Activated effector memory CD4-positive, alpha-beta T cell treated with anti-CD3 and anti-CD28 coated beads, Interleukin-2, amount 50 U/mL, for 16 hours (primary cell): ENCODE measurements around the gene FSD2.
"Not testable (repeated sequence)": the region's sequence is repeated elsewhere in the genome, so short reads cannot be mapped to it uniquely, and the experiment has no call there.

Experiments
- DNase-seq: peaks from one replicate; pipeline ENCODE4 v3.0.0-alpha.2; 2020

Gene FSD2

DNA sequence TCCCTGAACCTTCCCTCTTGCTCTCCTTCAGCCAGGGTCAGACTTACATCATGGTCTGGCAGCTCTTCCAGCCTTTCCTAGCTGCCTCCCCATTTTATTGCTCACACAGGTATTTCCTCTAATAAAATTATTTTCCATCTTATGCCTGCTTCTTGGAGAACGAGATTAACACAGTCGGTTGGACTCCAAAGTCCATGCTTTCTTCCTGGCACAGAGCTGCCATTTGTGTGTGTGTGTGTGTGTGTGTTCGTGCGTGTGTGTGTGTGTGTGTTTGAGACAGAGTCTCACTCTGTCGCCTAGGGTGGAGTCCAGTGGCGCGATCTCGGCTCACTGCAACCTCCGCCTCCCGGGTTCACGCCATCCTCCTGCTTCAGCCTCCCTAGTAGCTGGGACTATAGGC lies 15.5 kb downstream of the FSD2 start:
- DNase-seq, result no peak

DNA sequence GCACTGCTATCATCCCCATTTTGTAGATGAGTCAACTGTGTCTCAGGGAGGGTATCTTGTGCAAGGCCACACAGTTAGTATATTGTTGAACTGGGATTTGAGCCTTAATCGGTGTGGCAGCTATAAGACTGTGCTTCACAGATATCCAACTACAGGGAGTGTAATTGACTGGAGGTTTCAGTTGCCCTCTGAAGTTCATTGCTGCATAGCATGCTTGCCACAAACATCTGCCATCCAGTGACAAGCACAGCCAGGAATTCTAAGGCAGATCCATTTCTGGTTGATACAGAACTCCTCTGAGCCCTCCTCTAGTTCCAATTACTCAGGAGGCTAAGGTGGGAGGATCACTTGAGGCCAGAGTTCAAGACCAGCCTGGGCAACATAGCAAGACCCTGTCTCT lies 16.4 kb downstream of the FSD2 start:
- DNase-seq, result no peak

DNA sequence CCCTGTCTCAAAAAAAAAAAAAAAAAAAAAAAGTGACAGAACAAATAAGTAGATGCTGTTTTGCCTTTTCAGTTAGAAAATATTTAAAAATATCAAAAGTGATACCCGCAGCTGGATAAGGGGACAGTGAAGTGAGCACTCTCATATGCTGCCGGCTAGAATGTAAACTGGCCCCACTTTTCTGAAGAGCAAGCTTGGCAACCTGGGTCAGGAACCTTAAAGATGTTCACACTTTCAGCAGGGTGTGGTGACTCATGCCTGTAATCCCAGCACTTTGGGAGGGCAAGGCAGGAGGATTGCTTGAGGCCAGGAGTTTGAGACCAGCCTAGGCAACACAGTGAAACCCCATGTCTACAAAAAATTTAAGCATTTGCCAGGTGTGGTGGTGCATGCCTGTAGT lies 17.4 kb downstream of the FSD2 start:
- no peak for DNase-seq

DNA sequence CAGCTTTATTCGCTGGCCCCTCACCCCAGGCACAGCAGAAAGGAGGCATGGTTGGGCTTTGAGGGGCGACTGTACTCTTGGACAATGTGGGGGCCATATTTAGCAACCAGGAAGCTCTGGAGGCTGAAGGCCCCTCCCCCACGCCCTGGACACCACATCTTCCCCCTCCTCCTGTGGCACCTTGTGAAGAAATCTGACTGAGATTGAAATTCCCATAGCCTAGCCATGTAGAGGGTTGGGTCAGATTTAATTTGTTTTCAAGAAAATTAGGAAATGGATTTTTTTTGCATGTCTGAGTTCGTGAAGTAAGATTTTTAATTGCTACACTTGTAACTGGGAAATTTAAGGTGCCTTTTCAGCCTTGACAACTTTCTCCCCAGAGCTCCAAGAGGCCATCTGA lies 24.5 kb downstream of the FSD2 start:
- DNase-seq, result no peak

DNA sequence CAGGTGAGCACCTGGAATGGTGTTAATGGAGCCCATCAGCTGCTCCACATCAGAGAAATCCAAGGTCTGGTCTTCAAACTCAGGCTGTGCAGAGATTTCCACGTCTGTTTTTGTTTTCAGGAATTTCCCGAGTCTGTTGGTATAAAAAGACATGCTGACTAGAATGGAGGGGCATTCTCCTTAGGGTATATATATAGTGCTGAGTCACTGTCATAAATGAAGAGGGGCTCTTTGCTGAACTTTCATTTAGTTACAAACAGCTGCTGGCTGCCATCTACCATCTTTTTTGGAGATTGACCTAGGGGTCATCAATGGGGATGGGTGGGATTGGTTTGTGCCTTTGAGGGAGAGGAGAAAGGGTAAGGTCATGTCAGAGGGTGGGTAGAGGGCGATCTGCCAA lies 27.1 kb downstream of the FSD2 start:
- DNase-seq, result no peak

DNA sequence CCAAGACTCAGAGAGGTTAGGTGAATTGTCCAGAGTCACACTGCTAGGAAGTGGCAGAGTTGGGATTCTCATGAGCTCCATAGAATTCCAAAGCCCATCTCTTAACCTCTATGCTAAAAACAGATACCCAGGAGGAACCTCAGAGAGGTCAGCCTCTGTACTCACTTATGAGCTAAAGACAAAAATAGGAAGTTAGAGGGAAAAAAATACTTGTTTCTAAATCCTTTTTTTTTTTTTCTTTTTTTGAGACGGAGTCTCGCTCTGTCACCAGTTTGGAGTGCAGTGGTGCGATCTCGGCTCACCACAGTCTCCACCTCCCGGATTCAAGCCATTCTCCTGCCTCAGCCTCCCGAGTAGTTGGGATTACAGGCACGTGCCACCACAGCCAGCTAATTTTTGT lies 31.4 kb downstream of the FSD2 start:
- no peak for DNase-seq

DNA sequence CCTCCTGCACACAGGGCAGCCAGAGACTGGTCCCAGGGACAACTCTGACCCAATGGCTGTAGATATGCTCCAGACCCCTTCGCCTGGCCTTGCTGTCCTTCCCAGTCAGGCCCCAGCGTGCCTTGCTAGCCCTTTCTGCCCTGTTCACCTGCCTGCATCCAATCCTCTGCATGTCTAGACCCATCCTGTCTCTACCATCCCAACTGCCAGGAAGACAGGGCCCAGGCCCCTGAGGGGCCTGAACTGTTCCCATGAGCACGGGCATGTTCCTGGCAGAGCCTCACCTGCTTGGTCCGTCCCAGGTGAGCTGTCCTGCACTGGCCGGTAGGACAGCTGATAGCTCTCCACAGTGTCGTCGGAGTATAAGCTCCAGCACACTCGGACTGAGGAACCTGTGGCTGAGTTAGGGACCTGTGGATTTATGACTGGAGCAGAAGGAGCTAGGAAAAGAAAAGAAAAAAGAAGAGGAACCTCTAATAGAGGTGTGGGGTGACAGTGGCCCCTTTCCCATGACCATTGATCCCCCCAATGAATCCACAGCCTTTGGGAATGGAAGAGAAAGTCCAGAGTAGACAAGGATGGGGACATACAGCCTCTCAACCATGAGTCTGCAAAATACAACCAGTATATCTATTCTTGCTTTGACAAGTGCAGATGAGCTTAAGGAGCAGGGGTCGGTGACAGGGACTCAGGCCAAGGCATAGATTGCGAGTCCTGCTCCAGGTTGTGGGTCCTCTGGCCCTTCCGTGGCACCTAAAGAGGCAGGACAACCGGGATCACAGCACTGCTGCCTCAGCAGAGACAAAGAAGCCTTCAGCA lies 33.9 kb downstream of the FSD2 start:
- DNase-seq, result no peak

DNA sequence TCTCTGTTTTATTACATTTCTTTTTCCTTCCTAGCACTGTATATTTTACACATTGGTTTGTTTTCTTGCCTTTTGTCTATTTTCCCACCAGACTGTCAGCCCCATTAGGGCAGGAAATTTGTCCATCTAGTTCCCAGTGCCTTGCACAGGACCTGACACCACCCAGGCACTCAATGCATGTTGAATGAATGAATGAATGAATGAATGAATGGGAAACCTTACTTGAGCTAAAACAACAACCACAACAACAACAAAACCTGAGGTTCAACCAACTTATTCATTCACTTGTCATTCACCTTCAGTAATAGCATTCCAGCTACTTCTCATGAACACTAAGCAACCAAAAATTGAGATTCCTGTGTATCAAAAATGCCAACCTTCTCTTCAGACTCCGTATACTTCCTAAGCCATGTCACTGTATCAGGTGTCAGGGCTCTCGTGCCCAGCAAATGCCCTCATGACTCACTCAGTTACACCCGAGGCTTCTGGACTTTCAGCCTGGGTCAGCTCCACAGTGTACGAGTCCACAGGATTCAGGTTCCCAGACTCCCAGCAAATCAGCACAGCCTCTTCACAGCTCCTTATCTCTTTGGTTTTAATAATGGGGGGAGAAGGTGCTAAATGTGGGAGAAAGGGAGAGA lies 37.3 kb downstream of the FSD2 start:
- DNase-seq, result no peak

DNA sequence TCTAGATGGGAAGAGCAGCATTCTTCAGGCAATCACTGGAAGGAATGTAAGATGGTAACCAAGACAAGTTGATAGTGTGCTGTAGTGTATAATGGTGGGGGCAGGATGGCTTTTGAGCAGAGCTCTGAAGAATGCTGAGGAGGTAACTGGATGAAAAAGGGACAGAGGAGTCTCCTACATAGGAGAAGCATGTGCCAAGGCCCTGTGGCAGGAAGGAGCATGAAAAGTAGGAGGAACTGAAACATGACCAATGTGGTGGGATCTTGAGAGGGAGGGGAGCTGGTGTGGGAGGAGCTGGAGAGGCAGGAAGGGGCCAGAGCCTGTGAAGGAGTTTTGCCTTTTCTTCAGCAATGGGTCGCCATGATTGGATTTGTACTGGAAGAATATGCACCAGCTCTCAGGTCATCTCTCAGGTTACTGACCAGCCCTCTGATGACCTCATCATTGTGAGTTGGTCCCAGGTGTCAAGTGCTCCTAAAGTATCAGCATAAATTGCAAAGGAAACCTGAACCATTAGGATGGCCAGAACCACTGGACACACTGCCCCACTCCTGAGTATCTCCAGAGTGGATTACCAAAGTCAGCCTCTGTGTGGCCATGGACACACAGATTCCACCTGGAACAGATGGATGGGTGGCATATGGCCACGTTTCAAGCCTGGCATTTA lies 38.6 kb downstream of the FSD2 start:
- no peak for DNase-seq

DNA sequence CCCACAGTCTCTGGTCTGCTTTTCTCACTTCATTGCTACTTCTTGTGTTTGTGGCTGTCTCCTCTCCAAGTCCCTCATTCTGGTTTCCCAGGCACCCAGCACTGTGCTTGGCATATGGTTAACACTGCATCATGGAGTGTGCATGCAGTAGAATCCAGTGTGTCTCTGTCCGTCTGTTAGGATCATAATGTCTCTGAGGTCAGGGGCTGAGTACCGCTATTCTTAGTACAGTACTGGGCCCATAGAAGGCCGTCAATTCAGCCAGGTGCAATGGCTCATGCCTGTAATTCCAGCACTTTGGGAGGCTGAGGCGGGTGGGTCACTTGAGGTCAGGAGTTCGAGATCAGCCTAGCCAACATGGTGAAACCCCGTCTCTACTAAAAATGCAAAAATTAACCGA lies 39.7 kb downstream of the FSD2 start:
- DNase-seq, result not testable (repeated sequence)

DNA sequence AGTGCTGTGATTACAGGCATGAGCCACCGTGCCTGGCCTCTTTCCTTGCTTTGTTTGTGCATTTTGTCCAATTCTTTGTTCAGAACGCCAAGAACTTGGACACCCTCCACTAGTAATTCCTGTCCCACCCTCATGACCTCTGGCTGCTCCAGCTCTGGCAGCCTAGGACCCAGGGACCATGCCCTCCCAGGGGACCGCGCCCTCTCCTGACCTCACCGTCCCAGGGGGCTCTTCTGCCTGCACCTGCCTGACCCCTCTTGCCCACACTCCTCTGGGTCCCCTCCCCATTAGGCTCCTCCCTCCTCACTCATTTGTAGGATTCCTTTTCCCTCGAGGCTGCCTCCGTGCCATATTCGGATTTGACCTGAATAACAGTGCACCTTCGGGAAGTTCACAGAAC lies 41.1 kb downstream of the FSD2 start:
- no peak for DNase-seq

DNA sequence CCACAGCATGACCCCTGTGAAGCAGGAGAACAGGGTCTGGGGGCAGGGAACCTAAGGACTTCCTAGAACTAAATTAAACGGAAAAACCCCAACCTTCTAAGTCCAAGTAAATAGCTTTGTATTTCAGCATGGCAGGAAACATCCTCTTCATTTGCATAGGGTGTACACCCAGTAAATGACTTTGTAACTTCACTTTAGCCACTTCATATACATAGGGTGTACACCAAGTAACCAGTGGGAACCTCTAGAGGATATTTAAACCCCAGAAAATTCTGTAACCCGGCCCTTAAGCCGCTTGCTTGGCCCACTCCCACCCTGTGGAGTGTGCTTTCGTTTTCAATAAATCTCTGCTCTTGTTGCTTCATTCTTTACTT lies 41.8 kb downstream of the FSD2 start:
- DNase-seq, result no peak

DNA sequence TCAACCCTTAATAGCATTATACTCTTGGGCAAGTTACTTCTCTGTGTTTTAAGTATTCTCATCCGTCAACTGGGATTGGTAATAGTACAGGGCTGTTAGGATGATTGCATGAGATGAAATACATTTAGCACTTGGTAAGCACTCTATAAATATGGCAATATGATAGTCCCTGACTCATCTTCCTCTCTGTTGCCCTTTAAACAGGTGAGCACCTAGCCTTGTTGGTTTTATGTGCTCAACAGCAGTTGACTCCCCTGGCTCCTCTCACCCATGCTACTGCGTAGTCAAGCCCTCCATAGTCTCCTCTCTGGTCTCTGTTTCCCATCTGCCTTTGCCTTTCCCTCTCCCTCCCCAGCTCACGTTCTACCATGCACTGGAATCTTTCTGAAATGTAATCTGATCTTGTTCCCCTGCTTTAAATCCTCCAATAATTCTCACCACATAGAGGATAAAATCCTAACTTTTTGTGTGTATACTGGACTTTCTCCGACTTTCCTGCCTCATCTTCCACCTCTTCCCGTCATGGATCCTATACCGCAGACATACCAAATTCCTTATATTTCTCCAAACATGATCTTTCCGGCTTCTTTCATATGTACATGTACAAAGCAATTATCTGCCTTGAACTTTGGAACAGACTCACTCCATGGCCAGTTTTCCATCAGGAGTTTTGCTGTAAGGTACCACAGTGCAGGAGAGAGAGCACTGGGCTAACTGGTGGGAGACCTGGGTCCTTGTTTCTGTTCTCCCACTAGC lies 42.3 kb downstream of the FSD2 start:
- no peak for DNase-seq

DNA sequence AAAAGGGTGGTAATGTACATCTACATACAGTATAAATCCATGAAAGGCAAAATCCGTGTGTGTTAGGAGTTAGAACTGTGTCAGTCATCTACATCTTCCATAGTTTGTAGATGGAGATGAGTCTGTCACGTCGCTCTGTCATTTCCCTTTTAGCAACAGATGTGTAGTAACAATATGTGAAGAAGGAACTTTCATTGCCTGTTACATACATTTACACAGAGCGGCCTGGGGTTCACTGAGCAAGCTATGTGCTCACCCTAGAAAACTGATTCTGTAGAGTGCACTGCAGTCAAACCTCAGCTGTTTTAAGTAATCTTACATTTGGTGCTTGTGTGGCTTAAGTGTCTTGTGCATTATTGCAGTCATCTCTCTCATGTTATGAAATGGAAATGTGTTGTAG lies 54.6 kb downstream of the FSD2 start:
- no peak for DNase-seq

DNA sequence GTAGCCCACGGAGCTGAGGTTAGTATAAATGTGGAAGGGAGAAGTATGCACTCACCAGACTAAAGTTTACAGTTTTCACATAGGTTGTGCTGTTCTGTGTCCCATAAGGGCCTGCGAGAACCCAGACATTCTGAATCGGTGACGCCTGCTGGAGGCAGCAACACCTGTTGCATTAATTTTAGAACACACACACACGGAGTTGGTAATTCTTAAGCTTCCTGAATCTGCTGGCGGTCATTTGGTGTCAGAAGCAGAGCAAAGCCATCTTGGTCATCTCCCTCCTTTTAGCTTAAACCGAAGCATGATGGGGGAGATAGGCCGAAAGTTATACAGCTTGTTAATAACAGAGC lies 55.1 kb downstream of the FSD2 start:
- no peak for DNase-seq

DNA sequence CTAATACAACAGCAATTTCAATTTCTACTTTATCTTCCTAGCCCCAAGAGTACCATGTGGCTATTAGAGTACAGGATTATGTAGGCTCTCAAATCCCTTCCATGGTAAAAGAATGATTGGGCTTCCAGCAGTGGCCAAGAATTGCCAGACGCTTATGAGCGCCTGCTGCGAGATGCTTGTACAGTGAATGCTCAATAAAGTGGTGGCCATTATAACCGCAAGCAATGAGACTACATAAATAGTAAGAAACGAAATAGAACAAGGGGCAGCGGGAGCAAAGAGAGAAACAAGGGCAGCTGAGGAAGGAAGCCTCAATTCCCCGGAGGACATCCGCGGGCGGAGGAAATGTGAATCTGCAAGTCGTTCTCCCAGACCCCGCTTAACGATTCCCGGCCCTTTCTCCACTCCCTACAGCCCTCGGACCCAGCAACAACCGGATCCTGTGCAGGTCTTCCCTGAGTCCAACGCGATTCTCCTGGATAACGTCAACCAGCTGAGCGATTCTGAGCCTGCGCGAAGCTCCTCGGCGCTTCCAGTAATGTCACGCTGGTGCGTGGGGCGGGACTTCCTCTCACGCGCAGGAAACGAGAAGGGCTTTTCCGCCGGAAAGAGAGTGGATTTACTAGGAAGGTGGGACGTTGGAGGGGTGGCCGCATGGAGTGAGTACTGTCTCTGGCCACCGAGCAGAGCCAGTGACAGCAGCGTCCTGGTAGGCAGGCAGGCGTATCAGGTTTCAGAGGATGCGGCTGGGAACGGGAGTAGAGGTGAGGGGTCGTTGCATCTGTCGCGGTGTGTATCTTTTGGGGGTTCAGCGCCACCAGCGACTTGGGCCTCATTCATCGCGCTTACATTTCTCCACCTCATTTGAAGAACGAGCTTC lies 55.7 kb downstream of the FSD2 start:
- DNase-seq, result peak; percentile 95

DNA sequence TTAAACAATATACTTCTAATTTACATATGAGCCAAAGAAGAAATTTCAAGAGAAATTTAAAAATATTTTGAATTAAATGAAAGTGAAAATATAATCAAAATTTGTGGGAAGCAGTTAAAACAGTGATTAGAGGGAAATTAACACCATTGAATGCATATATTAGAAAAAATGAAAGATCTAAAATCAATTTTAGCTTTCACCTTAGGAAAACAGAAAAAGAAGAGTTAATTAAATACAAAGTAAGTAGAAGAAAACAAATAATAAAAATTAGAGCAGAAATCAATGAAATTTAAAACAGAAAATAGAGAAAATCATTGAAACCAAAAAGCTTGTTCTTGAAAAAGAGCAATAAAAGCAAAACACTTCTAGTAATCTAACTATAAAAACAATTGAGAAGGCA lies 57.6 kb downstream of the FSD2 start:
- no peak for DNase-seq

DNA sequence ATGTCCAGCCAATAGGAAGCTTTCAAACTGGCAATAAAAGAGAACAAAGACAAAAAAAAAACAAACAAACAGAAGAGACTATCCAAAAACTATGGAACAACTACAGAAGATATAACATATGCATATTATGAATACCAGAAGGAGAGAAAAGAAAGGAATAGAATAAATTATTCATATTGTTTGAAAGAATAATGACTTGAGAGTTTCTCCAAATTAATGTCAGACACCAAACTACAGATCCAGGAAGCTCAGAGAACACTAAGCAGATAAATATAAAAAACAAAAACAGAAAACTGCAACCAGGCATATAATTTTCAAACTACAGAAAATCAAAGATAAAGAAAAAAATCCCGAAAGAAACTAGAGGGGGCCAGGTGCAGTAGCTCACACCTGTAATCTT lies 62.1 kb downstream of the FSD2 start:
- no peak for DNase-seq

DNA sequence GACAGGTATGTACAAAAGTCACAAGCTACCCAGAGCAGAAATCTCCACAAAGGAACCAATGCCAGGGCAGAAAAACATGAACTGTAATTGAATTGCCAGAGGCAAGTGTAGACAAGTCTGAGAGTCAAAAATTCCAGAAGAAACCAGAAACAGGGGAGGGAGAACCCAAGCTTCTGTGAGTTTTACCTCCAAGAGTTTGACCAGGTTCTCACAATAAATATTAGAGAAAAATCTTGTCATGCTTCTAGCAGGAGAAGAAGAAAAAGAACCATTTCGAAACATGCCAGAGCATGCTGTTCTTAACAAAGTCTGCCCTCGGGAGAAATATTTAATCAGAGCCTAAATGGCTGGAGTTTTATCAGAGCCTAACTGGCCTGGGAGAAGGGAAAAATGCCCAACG lies 63.7 kb downstream of the FSD2 start:
- DNase-seq, result no peak

DNA sequence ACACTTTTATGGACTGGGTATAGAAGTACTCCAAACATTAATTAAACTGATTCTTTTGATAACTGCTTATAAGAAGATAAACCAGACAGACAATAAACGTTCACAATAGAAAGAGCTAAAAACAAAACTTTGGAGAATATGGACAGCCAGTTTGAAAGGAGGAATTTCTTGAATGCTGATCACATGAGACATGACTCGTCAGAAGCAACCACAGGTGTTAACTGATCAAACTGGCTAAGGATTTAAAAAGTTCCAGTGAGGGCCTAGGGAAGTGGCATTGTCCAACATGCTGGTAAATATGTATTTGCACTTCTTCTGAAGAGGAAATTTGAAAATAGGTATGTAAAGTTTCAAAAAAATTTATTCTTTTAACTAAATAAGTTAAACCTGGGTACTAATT lies 66.8 kb downstream of the FSD2 start:
- DNase-seq, result no peak

DNA sequence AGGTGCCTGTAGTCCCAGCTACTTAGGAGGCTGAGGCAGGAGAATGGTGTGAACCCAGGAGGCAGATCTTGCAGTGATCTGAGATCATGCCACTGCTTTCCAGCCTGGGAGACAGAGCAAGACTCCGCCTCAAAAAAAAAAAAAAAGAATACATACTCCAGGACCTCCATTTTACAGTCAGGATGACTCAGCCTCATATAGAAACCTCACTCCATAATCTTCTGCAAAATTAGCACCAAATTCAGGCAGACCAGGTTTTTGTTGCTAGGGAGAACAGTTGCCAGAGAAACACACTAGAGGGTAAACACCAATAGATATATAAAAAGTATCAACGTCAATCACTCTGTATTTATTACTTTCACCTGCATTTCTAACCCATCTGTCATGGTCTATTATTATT lies 67.9 kb downstream of the FSD2 start:
- DNase-seq, result no peak

DNA sequence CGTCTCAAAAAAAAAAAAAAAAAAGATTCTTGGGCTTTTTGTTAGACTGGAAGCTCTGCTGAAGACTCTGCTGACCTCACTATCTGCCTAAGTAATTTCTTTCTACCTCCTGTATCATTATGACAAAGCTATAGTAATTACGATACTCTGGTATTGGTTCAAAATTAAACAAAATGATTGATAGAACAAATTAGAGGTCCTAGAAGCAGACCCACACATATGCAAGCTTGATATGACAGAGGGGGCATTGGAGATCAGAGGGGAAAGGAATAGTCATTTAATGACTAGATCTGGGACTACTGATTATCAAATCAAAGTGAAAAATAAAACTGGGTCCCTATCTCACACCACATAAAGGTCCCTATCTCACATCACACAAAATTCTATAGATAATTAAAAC lies 74.3 kb downstream of the FSD2 start:
- no peak for DNase-seq

DNA sequence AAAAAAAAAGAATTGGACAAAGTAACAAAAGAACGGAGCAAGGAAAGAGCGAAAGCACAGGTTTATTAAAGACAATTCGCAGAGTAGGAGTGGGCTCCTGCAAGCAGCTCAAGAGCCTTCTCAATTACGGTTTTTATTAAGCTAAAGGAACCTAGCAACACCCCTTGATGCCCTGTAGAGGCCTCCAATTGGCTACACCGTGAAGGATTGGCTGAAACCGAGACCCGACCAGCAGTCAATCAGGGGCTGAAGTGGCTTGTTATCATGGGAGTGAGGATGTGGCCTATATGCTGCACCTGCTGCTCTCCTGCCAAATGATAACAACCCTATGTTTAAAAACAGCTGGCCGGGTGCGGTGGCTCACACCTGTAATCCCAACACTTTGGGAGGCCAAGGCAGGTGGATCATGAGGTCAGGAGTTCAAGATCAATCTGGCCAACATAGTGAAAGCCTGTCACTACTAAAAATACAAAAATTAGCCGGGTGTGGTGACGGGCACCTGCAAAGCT lies 75.8 kb downstream of the FSD2 start:
- no peak for DNase-seq
